Bronchial epithelial cell (primary cell): Measurements from ENCODE around the gene SRGAP3. TPM values are rescaled to one million over a fixed set of nuclear protein-coding genes. Genes with fewer than 3 reads are reported as not detected.
A peak's percentile ranks its signal among the peaks of the same experiment; 100 is the strongest.

ENCODE experiments used
- DNase-seq: peaks from one replicate; pipeline ENCODE4 v3.0.0-alpha.2; 2010; ENCODE audit warnings: low read depth
- FAIRE-seq: peaks from 2 replicates; lab custom pipeline; 2011; peaks lifted over from hg19 to GRCh38; lab: Jason Lieb, UNC
- H3K27me3 ChIP-seq: 2 replicates; pipeline ENCODE4 v1.5.1; 2011; ENCODE audit warnings: low read length; ENCODE audit not compliant: control insufficient read depth, insufficient read depth
- H3K36me3 ChIP-seq: 2 replicates; pipeline ENCODE4 v1.5.1; 2011; ENCODE audit warnings: low read length; ENCODE audit not compliant: control insufficient read depth, insufficient read depth
- H3K4me3 ChIP-seq: 2 replicates; pipeline ENCODE4 v1.5.1; 2011; ENCODE audit warnings: mild to moderate bottlenecking, low read depth, low read length, control low read depth
- total RNA-seq: library from RNA; depleted of rRNA; stranded (reverse); fragments of >200 nt; gene quantifications from 2 replicates; pipeline ENCODE4 v1.2.1, GENCODE V29; 2014
- TF ChIP-seq, protein P1 (sequence below): IDR thresholded peaks from 2 replicates; pipeline ENCODE4 v1.5.1; 2011; ENCODE audit warnings: mild to moderate bottlenecking, moderate library complexity, low read length, control low read depth, inconsistent platforms; ENCODE audit not compliant: insufficient read depth, severe bottlenecking

The SRGAP3 gene
- total RNA-seq, 1 donor from 2014 or later = 30.5 TPM

GRCh38 chr3:9045371-9045770 is 204.1 kb downstream of the SRGAP3 start:
- Histone ChIP-seq H3K36me3 (peaks cover 18% of the 10 kb centered on the region), H3K27me3 (no peaks in the 10 kb centered on the region), H3K4me3 (no peak overlapping the region)
- FAIRE-seq (no peak), DNase-seq (no peak)
- TF ChIP-seq, protein P1, sequence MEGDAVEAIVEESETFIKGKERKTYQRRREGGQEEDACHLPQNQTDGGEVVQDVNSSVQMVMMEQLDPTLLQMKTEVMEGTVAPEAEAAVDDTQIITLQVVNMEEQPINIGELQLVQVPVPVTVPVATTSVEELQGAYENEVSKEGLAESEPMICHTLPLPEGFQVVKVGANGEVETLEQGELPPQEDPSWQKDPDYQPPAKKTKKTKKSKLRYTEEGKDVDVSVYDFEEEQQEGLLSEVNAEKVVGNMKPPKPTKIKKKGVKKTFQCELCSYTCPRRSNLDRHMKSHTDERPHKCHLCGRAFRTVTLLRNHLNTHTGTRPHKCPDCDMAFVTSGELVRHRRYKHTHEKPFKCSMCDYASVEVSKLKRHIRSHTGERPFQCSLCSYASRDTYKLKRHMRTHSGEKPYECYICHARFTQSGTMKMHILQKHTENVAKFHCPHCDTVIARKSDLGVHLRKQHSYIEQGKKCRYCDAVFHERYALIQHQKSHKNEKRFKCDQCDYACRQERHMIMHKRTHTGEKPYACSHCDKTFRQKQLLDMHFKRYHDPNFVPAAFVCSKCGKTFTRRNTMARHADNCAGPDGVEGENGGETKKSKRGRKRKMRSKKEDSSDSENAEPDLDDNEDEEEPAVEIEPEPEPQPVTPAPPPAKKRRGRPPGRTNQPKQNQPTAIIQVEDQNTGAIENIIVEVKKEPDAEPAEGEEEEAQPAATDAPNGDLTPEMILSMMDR = no peak

DNA sequence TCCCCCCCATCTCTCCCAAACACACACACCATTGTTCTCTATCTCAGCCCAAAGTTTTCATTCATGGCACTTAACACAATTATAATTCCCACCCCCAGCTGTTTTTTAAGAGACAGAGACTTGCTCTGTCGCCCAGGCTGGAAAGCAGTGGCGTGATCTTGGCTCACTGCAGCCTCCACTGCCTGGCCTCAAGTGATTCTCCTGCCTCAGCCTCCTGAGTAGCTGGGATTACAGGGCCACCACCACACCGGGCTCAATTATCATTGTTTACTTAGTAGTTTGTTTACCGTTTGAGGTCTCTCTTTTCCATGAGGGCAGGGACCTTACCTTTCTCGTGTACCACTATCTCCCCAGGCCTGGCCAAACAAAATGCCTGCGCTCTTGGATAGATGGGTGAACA is 206.4 kb downstream of the SRGAP3 start:
- no peak overlapping the region for H3K4me3 ChIP-seq
- peaks cover 13% of the 10 kb centered on the region for H3K36me3 ChIP-seq
- no peaks in the 10 kb centered on the region for H3K27me3 ChIP-seq
- TF ChIP-seq, protein P1 = no peak
- FAIRE-seq (no peak), DNase-seq (no peak)

DNA sequence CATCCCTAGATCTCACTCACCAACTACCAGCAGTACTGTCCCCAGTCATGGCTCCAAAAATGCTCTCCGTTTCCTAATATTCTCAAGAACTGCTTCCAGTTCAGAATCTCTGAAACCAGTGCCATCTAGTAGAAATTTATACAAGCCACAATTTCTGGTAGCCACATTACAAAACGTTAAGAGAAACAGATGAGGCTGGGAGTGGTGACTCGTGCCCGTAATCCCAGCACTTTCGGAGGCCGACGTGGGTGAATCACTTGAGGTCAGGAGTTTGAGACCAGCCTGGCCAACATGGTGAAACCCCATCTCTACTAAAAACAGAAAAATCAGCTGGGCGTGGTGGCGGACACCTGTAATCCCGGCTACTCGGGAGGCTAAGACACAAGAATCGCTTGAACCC is 207.8 kb downstream of the SRGAP3 start:
- H3K27me3 ChIP-seq = no peaks in the 10 kb centered on the region
- no peak for FAIRE-seq

GRCh38 chr3:9040996-9041395 is 208.4 kb downstream of the SRGAP3 start:
- no peaks in the 10 kb centered on the region for H3K27me3 ChIP-seq
- no peak for FAIRE-seq
- DNase-seq = no peak
- no peak overlapping the region for H3K4me3 ChIP-seq
- TF ChIP-seq, protein P1 = no peak
- H3K36me3 ChIP-seq = peaks cover 5% of the 10 kb centered on the region

More for the DNA sequence above, 207.8 kb downstream of the SRGAP3 start:
- no peak for DNase-seq
- no peak overlapping the region for H3K4me3 ChIP-seq
- peaks cover 8% of the 10 kb centered on the region for H3K36me3 ChIP-seq
- TF ChIP-seq, protein P1 = no peak

GRCh38 chr3:9037144-9037711 is 212.2 kb downstream of the SRGAP3 start:
- peak; percentile 58 for FAIRE-seq

More at GRCh38 chr3:9037144-9037711, 212.2 kb downstream of the SRGAP3 start:
- peaks cover 5% of the 10 kb centered on the region for H3K36me3 ChIP-seq
- no peaks in the 10 kb centered on the region for H3K27me3 ChIP-seq
- no peak overlapping the region for H3K4me3 ChIP-seq
- no peak for DNase-seq
- TF ChIP-seq, protein P1 = no peak
